ENCODE results near the gene CAMTA1.

GRCh38 chr1:7345516-7345915 lies 560.3 kb downstream of the CAMTA1 start:
- TF ChIP-seq CTCF (IDR thresholded peaks at IDR 0.05; ENCODE audit: low read length), result no peak
- no peak for TF ChIP-seq EZH2 (optimal IDR thresholded peaks at IDR 0.05; ENCODE audit: low read depth, low read length)
- TF ChIP-seq EZH2phosphoT487 (IDR thresholded peaks at IDR 0.05; ENCODE audit: low read length), result no peak
